ENCODE data around the gene CEMIP. TPM values are rescaled to one million over a fixed set of nuclear protein-coding genes. Genes with fewer than 3 reads are reported as not detected.

CEMIP gene
- total RNA-seq, 1 donor from 2014 or later = 3.6 TPM

GRCh38 chr15:80769153-80769828, 9.9 kb upstream of the CEMIP start:
- H3K4me3 Mint-ChIP-seq (ENCODE audit: unreplicated experiment) = no peak overlapping the region
- no peaks in the 10 kb centered on the region for H3K9me3 Mint-ChIP-seq (ENCODE audit: unreplicated experiment)
- TF ChIP-seq EZH2 (IDR thresholded peaks at IDR 0.05; ENCODE audit: insufficient read depth, low read length) = no peak
- no peak for TF ChIP-seq CTCF (IDR thresholded peaks at IDR 0.05; ENCODE audit: insufficient read depth, low read depth, low read length)
- Histone ChIP-seq H3K4me3 (ENCODE audit: insufficient read depth, low read depth, low read length) (no peak overlapping the region), H3K27ac (ENCODE audit: low read depth, low read length) (no peak overlapping the region), H3K9ac (ENCODE audit: low read length) (no peak overlapping the region), H3K36me3 (ENCODE audit: insufficient read depth, low read length) (no peaks in the 10 kb centered on the region), H4K20me1 (ENCODE audit: insufficient read depth, low read length) (no peaks in the 10 kb centered on the region), H2AFZ (ENCODE audit: low read depth, low read length) (no peak overlapping the region), H3K4me2 (ENCODE audit: low read length) (no peak overlapping the region), H3K27me3 (ENCODE audit: insufficient read depth, low read length) (no peaks in the 10 kb centered on the region), H3K9me3 (ENCODE audit: insufficient read depth, low read depth, low read length) (no peaks in the 10 kb centered on the region), H3K4me1 (ENCODE audit: insufficient read depth, low read length) (peaks cover 3% of the 10 kb centered on the region), H3K79me2 (ENCODE audit: insufficient read depth, low read length) (no peaks in the 10 kb centered on the region)
- H3K4me1 Mint-ChIP-seq (ENCODE audit: low read depth, unreplicated experiment) = no peaks in the 10 kb centered on the region
- peaks cover 9% of the 10 kb centered on the region for H3K27me3 Mint-ChIP-seq (ENCODE audit: low read depth, unreplicated experiment)
- no peaks in the 10 kb centered on the region for H3K36me3 Mint-ChIP-seq (ENCODE audit: low read depth, unreplicated experiment)
- DNase-seq (ENCODE audit: low read depth) (no peak), FAIRE-seq (no peak)
- no peak overlapping the region for H3K27ac Mint-ChIP-seq (ENCODE audit: unreplicated experiment)

GRCh38 chr15:80769829-80770705, 9.1 kb upstream of the CEMIP start:
- H3K4me3 Mint-ChIP-seq (ENCODE audit: unreplicated experiment) = no peak overlapping the region
- Histone ChIP-seq H3K4me1 (ENCODE audit: insufficient read depth, low read length) (peaks cover 3% of the 10 kb centered on the region), H3K4me2 (ENCODE audit: low read length) (no peak overlapping the region), H3K27me3 (ENCODE audit: insufficient read depth, low read length) (no peaks in the 10 kb centered on the region), H3K9ac (ENCODE audit: low read length) (no peak overlapping the region), H3K27ac (ENCODE audit: low read depth, low read length) (no peak overlapping the region), H3K4me3 (ENCODE audit: insufficient read depth, low read depth, low read length) (no peak overlapping the region), H4K20me1 (ENCODE audit: insufficient read depth, low read length) (no peaks in the 10 kb centered on the region), H3K36me3 (ENCODE audit: insufficient read depth, low read length) (no peaks in the 10 kb centered on the region), H2AFZ (ENCODE audit: low read depth, low read length) (no peak overlapping the region), H3K79me2 (ENCODE audit: insufficient read depth, low read length) (no peaks in the 10 kb centered on the region), H3K9me3 (ENCODE audit: insufficient read depth, low read depth, low read length) (no peaks in the 10 kb centered on the region)
- H3K9me3 Mint-ChIP-seq (ENCODE audit: unreplicated experiment) = no peaks in the 10 kb centered on the region
- no peaks in the 10 kb centered on the region for H3K36me3 Mint-ChIP-seq (ENCODE audit: low read depth, unreplicated experiment)
- H3K27me3 Mint-ChIP-seq (ENCODE audit: low read depth, unreplicated experiment) = peaks cover 6% of the 10 kb centered on the region
- no peak for DNase-seq (ENCODE audit: low read depth)
- no peaks in the 10 kb centered on the region for H3K4me1 Mint-ChIP-seq (ENCODE audit: low read depth, unreplicated experiment)
- no peak for FAIRE-seq
- TF ChIP-seq EZH2 (IDR thresholded peaks at IDR 0.05; ENCODE audit: insufficient read depth, low read length) (no peak), CTCF (IDR thresholded peaks at IDR 0.05; ENCODE audit: insufficient read depth, low read depth, low read length) (no peak)
- H3K27ac Mint-ChIP-seq (ENCODE audit: unreplicated experiment) = no peak overlapping the region
